ENCODE results near the gene LMO7.

Gene LMO7

DNA sequence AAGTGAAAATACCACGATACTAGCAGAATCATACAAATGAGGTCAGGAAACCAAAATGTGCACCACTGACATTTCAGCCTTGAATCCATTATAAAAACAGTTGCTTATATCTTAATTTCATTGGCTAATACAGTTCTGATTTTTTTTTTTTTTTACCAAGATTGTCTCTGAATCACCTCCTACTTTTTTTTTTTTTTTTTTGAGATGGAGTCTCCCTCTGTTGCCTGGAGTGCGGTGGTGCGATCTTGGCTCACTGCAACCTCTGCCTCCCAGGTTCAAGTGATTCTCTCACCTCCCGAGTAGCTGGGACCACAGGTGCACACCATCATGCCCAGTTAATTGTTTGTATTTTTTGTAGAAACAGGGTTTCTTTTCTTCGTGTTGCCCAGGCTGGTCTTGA lies 270.2 kb downstream of the LMO7 start:
- Histone ChIP-seq H3K27ac (ENCODE audit: low read depth, low read length) (no peak overlapping the region), H3K4me1 (ENCODE audit: insufficient read depth, low read length) (no peaks in the 10 kb centered on the region), H3K4me3 (ENCODE audit: low read depth in 1 of 2, low read length in 2 of 2) (no peak overlapping the region), H3K9me3 (ENCODE audit: low read length) (no peaks in the 10 kb centered on the region), H3K36me3 (ENCODE audit: insufficient read depth, low read length) (no peaks in the 10 kb centered on the region), H3K9ac (ENCODE audit: low read length) (no peak overlapping the region), H3K27me3 (ENCODE audit: control insufficient read depth in 1 of 2, insufficient read depth in 2 of 2, low read length in 2 of 2) (no peaks in the 10 kb centered on the region)

DNA sequence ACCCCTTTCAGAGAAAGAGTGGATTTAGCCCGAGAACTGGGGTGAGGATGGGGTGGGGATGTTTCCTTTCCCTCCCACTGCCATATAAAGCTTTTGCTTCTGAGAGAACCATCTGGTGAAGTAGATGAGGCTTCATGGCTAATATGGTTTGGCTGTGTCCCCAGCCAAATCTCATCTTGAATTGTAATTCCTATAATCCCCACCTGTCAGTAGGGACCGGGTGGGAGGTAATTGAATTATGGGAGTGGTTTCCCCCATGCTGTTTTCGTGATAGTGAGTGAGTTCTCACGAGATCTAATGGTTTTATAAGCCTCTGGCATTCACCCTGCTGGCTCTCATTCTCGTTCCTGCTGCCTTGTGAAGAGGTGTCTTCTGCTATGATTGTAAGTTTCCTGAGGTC lies 270.9 kb downstream of the LMO7 start:
- Histone ChIP-seq H3K4me1 (ENCODE audit: insufficient read depth, low read length) (no peaks in the 10 kb centered on the region), H3K27me3 (ENCODE audit: control insufficient read depth in 1 of 2, insufficient read depth in 2 of 2, low read length in 2 of 2) (no peaks in the 10 kb centered on the region), H3K9ac (ENCODE audit: low read length) (no peak overlapping the region), H3K36me3 (ENCODE audit: insufficient read depth, low read length) (no peaks in the 10 kb centered on the region), H3K9me3 (ENCODE audit: low read length) (no peaks in the 10 kb centered on the region), H3K27ac (ENCODE audit: low read depth, low read length) (no peak overlapping the region), H3K4me3 (ENCODE audit: low read depth in 1 of 2, low read length in 2 of 2) (no peak overlapping the region)

GRCh38 chr13:75908141-75908540 lies 272.0 kb downstream of the LMO7 start:
- Histone ChIP-seq H3K9me3 (ENCODE audit: low read length) (no peaks in the 10 kb centered on the region), H3K27ac (ENCODE audit: low read depth, low read length) (no peak overlapping the region), H3K4me1 (ENCODE audit: insufficient read depth, low read length) (no peaks in the 10 kb centered on the region), H3K36me3 (ENCODE audit: insufficient read depth, low read length) (no peaks in the 10 kb centered on the region), H3K4me3 (ENCODE audit: low read depth in 1 of 2, low read length in 2 of 2) (no peak overlapping the region), H3K9ac (ENCODE audit: low read length) (no peak overlapping the region), H3K27me3 (ENCODE audit: control insufficient read depth in 1 of 2, insufficient read depth in 2 of 2, low read length in 2 of 2) (no peaks in the 10 kb centered on the region)
